Stimulated activated CD4-positive, alpha-beta T cell treated with anti-CD3 and anti-CD28 coated beads, TNF-alpha, amount 100 ng/mL, for 4 hours (primary cell): ENCODE results near the gene CYP24A1.
"Not testable (repeated sequence)": the region's sequence is repeated elsewhere in the genome, so short reads cannot be mapped to it uniquely, and the experiment has no call there.

Source experiments
- DNase-seq, 3 experiments: peaks; one replicate each; pipeline ENCODE4 v3.0.0-alpha.2; 2020; ENCODE audit warnings: low read depth in 3 of 3

CYP24A1 gene

GRCh38 chr20:54133434-54134427 lies 40.1 kb downstream of the CYP24A1 start:
- DNase-seq, result no peak

GRCh38 chr20:54132612-54133433 lies 41.0 kb downstream of the CYP24A1 start:
- no peak for DNase-seq

- no peak for DNase-seq
Measured at GRCh38 chr20:54131675-54132611, 41.8 kb downstream of the CYP24A1 start.

- DNase-seq, result not testable (repeated sequence)
Measured at GRCh38 chr20:54131125-54131524, 42.7 kb downstream of the CYP24A1 start.

- DNase-seq, result no peak
Measured at GRCh38 chr20:54129350-54129749, 44.4 kb downstream of the CYP24A1 start.

GRCh38 chr20:54127855-54128574 lies 45.8 kb downstream of the CYP24A1 start:
- no peak for DNase-seq

- DNase-seq, result no peak
Measured at GRCh38 chr20:54126806-54127655, 46.8 kb downstream of the CYP24A1 start.

- DNase-seq, result not testable (repeated sequence)
Measured at GRCh38 chr20:54126328-54126727, 47.5 kb downstream of the CYP24A1 start.

GRCh38 chr20:54123587-54124180 lies 50.1 kb downstream of the CYP24A1 start:
- no peak for DNase-seq

- DNase-seq, result no peak
Measured at GRCh38 chr20:54122681-54123586, 50.9 kb downstream of the CYP24A1 start.

- no peak for DNase-seq
Measured at GRCh38 chr20:54122189-54122588, 51.6 kb downstream of the CYP24A1 start.

- no peak for DNase-seq
Measured at GRCh38 chr20:54119744-54120143, 54.0 kb downstream of the CYP24A1 start.

GRCh38 chr20:54118220-54119001 lies 55.4 kb downstream of the CYP24A1 start:
- DNase-seq, result no peak

- no peak for DNase-seq
Measured at GRCh38 chr20:54116550-54117235, 57.1 kb downstream of the CYP24A1 start.

GRCh38 chr20:54115172-54115854 lies 58.5 kb downstream of the CYP24A1 start:
- no peak for DNase-seq

- no peak for DNase-seq
Measured at GRCh38 chr20:54114109-54114508, 59.7 kb downstream of the CYP24A1 start.
